KMS-11 (cell line): ENCODE results near the gene CYTH4.

Experiments used
- H2AFZ ChIP-seq: fragments of 200-600 bp; sonication (generic); 2 replicates; pipeline ENCODE4 v1.6.1; 2016; ENCODE audit warnings: antibody characterized with exemption, mixed run types, low read depth
- H3K27ac ChIP-seq: fragments of 200-600 bp; sonication (generic); 2 replicates; pipeline ENCODE4 v1.6.1; 2016; ENCODE audit warnings: mild to moderate bottlenecking, mixed run types
- H3K27me3 ChIP-seq: fragments of 200-600 bp; sonication (generic); 2 replicates; pipeline ENCODE4 v1.6.1; 2017; ENCODE audit warnings: mild to moderate bottlenecking, low read depth, mixed run types, moderate library complexity; ENCODE audit not compliant: insufficient read depth
- H3K36me3 ChIP-seq: fragments of 200-600 bp; sonication (generic); 2 replicates; pipeline ENCODE4 v1.6.1; 2017; ENCODE audit warnings: mild to moderate bottlenecking, mixed run types; ENCODE audit not compliant: insufficient read depth
- H3K4me1 ChIP-seq: fragments of 200-600 bp; sonication (generic); 2 replicates; pipeline ENCODE4 v1.6.1; 2016; ENCODE audit warnings: mild to moderate bottlenecking, low read depth, mixed run types; ENCODE audit not compliant: poor library complexity, severe bottlenecking
- H3K4me2 ChIP-seq: fragments of 200-600 bp; sonication (generic); 2 replicates; pipeline ENCODE4 v1.7.0; 2016; ENCODE audit warnings: mild to moderate bottlenecking, mixed run types
- H3K4me3 ChIP-seq: fragments of 200-600 bp; sonication (generic); IDR thresholded peaks from 2 replicates; pipeline ENCODE4 v1.6.1; 2017; ENCODE audit warnings: low read depth, low read length, mixed read lengths; ENCODE audit not compliant: insufficient read depth
- H3K79me2 ChIP-seq: fragments of 200-600 bp; sonication (generic); 2 replicates; pipeline ENCODE4 v1.6.1; 2016; ENCODE audit warnings: low read depth, mixed run types; ENCODE audit not compliant: insufficient read depth
- H3K9ac ChIP-seq: fragments of 200-600 bp; sonication (generic); 2 replicates; pipeline ENCODE4 v1.6.1; 2016; ENCODE audit warnings: mild to moderate bottlenecking, mixed run types
- H4K20me1 ChIP-seq: fragments of 200-600 bp; sonication (generic); 2 replicates; pipeline ENCODE4 v1.6.1; 2016; ENCODE audit warnings: mild to moderate bottlenecking, mixed run types; ENCODE audit not compliant: insufficient read depth
- TF ChIP-seq, protein P1 (sequence below): fragments of 200-600 bp; sonication (generic); conservative IDR thresholded peaks from 2 replicates; pipeline ENCODE4 v1.6.1; 2017; ENCODE audit warnings: low read depth, mild to moderate bottlenecking, antibody characterized with exemption, low read length, moderate library complexity, mixed read lengths

Gene CYTH4

DNA sequence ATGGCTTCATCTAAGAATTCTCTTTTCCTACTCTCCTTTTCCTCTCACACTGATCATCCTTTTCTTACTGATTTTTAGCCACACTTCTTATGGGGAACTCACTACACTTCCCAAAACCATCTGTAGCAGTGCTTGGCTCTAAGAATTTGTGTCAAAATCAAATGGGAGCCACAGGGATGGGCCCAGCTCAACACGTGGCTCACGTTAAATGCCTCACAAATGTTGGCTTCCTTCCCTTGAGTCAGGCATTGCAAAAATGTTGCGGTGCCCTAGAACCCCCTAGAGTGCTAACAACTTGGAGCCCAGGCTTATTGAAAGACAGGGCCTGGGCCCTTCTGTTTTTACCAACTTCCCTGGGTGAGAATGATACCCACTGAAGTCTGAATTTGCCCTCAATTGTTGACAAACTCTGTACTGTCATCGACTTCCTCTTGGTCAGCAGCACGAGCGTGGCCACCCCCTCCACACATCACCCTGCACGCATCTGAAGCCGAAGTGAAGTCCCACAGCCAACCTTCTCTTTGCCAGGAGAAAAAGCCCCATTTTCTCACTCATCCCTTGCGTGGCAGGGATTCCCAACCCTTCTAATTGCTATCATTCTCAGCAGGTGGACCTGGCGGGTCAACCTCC, 75.3 kb downstream of the CYTH4 start:
- no peaks in the 10 kb centered on the region for H3K4me1 ChIP-seq
- TF ChIP-seq, protein P1, sequence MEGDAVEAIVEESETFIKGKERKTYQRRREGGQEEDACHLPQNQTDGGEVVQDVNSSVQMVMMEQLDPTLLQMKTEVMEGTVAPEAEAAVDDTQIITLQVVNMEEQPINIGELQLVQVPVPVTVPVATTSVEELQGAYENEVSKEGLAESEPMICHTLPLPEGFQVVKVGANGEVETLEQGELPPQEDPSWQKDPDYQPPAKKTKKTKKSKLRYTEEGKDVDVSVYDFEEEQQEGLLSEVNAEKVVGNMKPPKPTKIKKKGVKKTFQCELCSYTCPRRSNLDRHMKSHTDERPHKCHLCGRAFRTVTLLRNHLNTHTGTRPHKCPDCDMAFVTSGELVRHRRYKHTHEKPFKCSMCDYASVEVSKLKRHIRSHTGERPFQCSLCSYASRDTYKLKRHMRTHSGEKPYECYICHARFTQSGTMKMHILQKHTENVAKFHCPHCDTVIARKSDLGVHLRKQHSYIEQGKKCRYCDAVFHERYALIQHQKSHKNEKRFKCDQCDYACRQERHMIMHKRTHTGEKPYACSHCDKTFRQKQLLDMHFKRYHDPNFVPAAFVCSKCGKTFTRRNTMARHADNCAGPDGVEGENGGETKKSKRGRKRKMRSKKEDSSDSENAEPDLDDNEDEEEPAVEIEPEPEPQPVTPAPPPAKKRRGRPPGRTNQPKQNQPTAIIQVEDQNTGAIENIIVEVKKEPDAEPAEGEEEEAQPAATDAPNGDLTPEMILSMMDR, result no peak

DNA sequence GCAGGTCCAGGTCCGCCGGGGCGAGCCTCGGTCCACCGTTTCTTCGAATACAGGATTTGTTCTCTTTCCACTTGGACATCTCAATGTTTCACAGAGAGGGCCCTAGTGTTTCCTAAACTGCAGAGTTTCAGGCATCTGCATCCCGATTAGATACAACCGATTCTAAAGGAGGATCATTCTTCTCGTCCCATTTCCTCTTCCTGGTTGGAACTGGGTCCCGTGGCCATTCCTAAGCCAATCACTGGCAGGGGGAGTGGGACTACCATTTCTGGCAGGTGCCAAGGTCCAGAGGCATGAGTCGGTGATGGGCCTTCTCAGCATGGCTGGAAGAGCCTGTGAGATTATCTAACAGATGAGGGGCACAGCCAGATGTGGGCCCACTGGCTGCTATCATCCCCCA, 76.1 kb downstream of the CYTH4 start:
- Histone ChIP-seq H3K27me3 (peaks cover 70% of the 10 kb centered on the region), H3K27ac (no peak overlapping the region), H4K20me1 (no peaks in the 10 kb centered on the region), H2AFZ (no peak overlapping the region), H3K9ac (no peak overlapping the region), H3K4me1 (no peaks in the 10 kb centered on the region), H3K4me2 (no peak overlapping the region), H3K36me3 (no peaks in the 10 kb centered on the region), H3K79me2 (no peaks in the 10 kb centered on the region), H3K4me3 (no peak overlapping the region)
- TF ChIP-seq, protein P1, result no peak

More for the DNA sequence above, 75.3 kb downstream of the CYTH4 start:
- H3K36me3 ChIP-seq, result no peaks in the 10 kb centered on the region
- no peak overlapping the region for H3K4me2 ChIP-seq
- H2AFZ ChIP-seq, result no peak overlapping the region
- H3K9ac ChIP-seq, result no peak overlapping the region
- no peak overlapping the region for H3K4me3 ChIP-seq
- H4K20me1 ChIP-seq, result no peaks in the 10 kb centered on the region
- no peaks in the 10 kb centered on the region for H3K79me2 ChIP-seq
- no peak overlapping the region for H3K27ac ChIP-seq
- H3K27me3 ChIP-seq, result peaks cover 77% of the 10 kb centered on the region

DNA sequence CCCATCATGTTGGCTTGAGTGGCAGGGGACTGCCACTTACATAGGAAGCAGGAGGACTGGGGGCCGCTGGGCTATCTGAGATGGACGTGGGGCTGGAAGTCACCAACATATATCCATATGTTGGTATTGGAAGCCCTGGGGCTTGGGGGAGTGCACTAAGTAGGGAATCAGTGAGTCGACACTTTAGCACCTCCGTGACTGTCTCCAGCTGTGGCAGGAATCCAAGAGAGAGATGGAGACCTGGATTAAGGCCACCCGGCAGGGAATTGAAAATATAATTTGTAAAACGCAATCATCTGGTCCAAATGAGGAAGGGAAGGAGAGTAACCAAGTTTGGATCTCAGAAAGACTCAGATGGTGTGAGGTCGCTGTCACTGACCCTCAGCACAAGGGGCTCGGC, 76.6 kb downstream of the CYTH4 start:
- Histone ChIP-seq H3K4me1 (no peaks in the 10 kb centered on the region), H3K27ac (no peak overlapping the region), H3K4me2 (no peak overlapping the region), H4K20me1 (no peaks in the 10 kb centered on the region), H3K36me3 (no peaks in the 10 kb centered on the region), H3K4me3 (no peak overlapping the region), H3K9ac (no peak overlapping the region), H3K79me2 (no peaks in the 10 kb centered on the region), H2AFZ (no peak overlapping the region), H3K27me3 (peaks cover 68% of the 10 kb centered on the region)
- TF ChIP-seq, protein P1, result no peak

DNA sequence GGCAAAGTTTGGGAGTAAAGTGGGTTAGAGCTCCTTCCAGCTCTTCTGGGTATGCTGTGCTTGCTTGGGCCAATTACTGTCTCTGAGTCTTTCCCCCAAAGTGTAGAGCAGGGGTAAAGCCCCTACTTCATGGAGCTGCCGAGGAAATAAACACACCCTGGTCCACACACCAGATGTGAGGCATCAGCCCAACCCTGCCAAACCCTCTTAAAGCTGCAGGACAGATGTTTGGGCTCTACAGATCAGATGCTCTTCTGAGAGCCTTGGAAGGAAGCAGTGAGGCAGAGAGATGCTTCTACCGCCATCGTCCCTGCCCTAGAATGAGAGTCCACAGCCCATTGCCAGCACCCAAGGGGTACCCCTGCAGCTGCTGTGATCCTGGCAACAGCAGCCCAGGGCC, 80.3 kb downstream of the CYTH4 start:
- Histone ChIP-seq H3K36me3 (no peaks in the 10 kb centered on the region), H3K4me2 (no peak overlapping the region), H3K9ac (no peak overlapping the region), H3K27me3 (peaks cover 39% of the 10 kb centered on the region; the same call in 1 of the 2 replicates), H3K27ac (no peak overlapping the region), H2AFZ (no peak overlapping the region), H3K4me3 (no peak overlapping the region), H3K4me1 (no peaks in the 10 kb centered on the region), H4K20me1 (no peaks in the 10 kb centered on the region), H3K79me2 (no peaks in the 10 kb centered on the region)
- TF ChIP-seq, protein P1, result no peak
